Motor neuron (in vitro differentiated cells): ENCODE data around the gene SETD1B. TPM values are rescaled to one million over a fixed set of nuclear protein-coding genes. Genes with fewer than 3 reads are reported as not detected.

Experiments used
- ATAC-seq, 8 experiments: fragments of 200-7000 bp; cut with Tn5 transposase; replicated peaks in 6 of 8; 2 replicates each; pipeline ENCODE4 v1.8.0; 2021; ENCODE audit warnings: mild to moderate bottlenecking in 8 of 8, moderate library complexity in 8 of 8
- H3K27ac ChIP-seq, 2 donors: fragments of 250-450 bp; sonication (Bioruptor Pico); 2 replicates each; pipeline ENCODE4 v1.9.0; 2021; ENCODE audit warnings: antibody characterized with exemption in 2 of 2, mild to moderate bottlenecking in 2 of 2, moderate library complexity in 1 of 2
- H3K4me1 ChIP-seq, 2 donors: fragments of 250-450 bp; sonication (Bioruptor Pico); replicated peaks in 1 of 2; 2 replicates each; pipeline ENCODE4 v1.6.1; 2021; ENCODE audit warnings: antibody characterized with exemption in 2 of 2, mild to moderate bottlenecking in 2 of 2, moderate library complexity in 1 of 2
- H3K4me3 ChIP-seq, 5 donors: fragments of 250-450 bp; sonication (Bioruptor Pico); 2 replicates each; pipeline ENCODE4 v1.9.0; 2021; ENCODE audit warnings: antibody characterized with exemption in 5 of 5, mild to moderate bottlenecking in 5 of 5, moderate library complexity in 4 of 5
- WGBS, 10 experiments: fragments of 450-650 bp; shearing (Covaris generic); methylation state at CpG; one replicate each; pipeline ENCODE4 v1.0.0; 2022; 5-methylcytosine and 5-hydroxymethylcytosine counted together
- in situ Hi-C, 9 experiments: fragments of 400-800 bp; cut with MboI; loops; one replicate each; pipeline ENCODE4 v1.15.0; 2021; ENCODE audit warnings: low sequenced_read_pairs in 9 of 9, low pct_unique_long_range_greater_than_20kb in 2 of 9; ENCODE audit not compliant: unreplicated experiment in 9 of 9
- total RNA-seq, 8 experiments: library from RNA; unstranded; fragments of 300-600 nt; gene quantifications; 2 replicates each; pipeline versions ENCODE4 v1.2.3 to v1.2.4, GENCODE V29; 2022

SETD1B gene
- total RNA-seq, 8 experiments from 2014 or later, result 3.1 to 16.2 (median 5.0) TPM

GRCh38 chr12:121806546-121807423 is 3.0 kb downstream of the SETD1B start:
- Histone ChIP-seq H3K4me3 (peak overlapping the region; percentile 54 to 92 (median 57)), H3K27ac (peak overlapping the region; percentile 59 to 76), H3K4me1 (peaks cover 12 to 14% of the 10 kb centered on the region in 2 donors)
- ATAC-seq, result peak; percentile 2 to 46 (median 26)
- in situ Hi-C loops, result no loop called here
- WGBS, 10 experiments, result 0 to 65% (median 15%) methylated on average over 1 to 19 of the region's 21 CpGs; no CpG with 5 or more reads in 1 of the 10 experiments

DNA sequence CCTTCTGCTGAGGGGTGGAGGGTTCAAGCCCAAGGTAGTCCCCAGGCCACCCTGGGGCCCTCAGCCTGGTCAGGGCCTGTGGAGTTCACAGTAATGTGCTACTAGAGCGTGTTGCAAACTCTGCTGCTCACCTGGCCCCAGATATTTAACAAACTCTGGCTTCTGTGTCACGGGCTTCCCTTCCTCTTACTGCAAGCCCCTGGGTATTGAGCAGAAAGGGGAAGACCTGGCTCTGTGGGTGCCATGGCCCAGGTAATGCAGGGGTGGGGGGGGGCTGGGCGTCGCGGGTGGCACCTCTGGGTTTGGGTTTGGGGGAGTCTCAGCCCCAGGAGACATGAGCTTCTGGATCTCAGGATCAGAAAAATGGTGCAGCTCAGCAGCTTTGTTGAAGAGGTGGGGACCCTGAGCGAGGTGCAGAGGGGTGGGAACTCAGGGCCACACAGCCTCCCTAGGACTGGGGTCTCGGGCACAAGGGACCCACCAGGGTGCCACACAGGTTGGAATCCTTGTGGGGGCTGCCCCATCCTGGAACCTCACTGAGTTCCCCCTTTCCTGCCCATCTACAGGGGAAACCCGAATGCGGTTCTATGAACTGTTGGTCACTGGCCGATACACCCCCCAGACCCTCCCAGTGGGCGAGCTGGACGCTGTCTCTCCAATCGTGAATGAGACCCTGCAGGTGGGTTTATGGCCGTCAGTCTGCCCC is 4.0 kb downstream of the SETD1B start:
- H3K4me1 ChIP-seq, result peaks cover 12 to 15% of the 10 kb centered on the region in 2 donors
- in situ Hi-C loops, result no loop called here
- WGBS, 10 experiments, result 70 to 100% (median 85%) methylated on average over 1 to 3 of the region's 14 CpGs; no CpG with 5 or more reads in 6 of the 10 experiments
- ATAC-seq, result no peak
- H3K27ac ChIP-seq, result no peak overlapping the region
- peak overlapping the region in 1 of 5 donors; percentile 54 for H3K4me3 ChIP-seq

DNA sequence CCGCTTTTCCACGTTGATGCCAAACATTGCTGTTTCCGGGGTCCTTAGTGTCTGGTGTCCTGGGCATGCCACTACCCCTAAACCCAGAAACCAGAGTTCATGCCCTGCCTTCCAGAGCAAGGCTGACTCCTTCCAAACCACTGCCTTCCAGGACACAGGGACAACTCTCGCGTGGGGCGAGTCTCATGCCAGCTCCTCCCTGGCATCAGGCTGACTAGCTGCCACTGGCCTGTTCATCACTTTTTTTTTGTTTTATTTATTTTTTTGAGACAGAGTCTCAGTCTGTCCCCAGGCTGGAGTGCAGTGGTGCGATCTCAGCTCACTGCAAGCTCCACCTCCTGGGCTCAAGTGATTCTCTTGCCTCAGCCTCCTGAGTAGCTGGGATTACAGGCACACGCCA is 4.8 kb downstream of the SETD1B start:
- Histone ChIP-seq H3K27ac (no peak overlapping the region), H3K4me1 (peaks cover 17 to 21% of the 10 kb centered on the region in 2 donors), H3K4me3 (no peak overlapping the region)
- WGBS, 10 experiments, result 70 to 100% (median 94%) methylated on average over 1 to 7 of the region's 8 CpGs; no CpG with 5 or more reads in 4 of the 10 experiments
- ATAC-seq, result no peak
- in situ Hi-C loops, result no loop called here

- Histone ChIP-seq H3K4me1 (peaks cover 17 to 21% of the 10 kb centered on the region in 2 donors), H3K4me3 (no peak overlapping the region), H3K27ac (no peak overlapping the region)
- no peak for ATAC-seq
- in situ Hi-C loops, result no loop called here
- 60 to 80% (median 75%) methylated on average over 1 to 2 of the region's 27 CpGs; no CpG with 5 or more reads in 6 of the 10 experiments for WGBS, 10 experiments
Observed at GRCh38 chr12:121809712-121810116, 5.9 kb downstream of the SETD1B start.

GRCh38 chr12:121810234-121810817 is 6.5 kb downstream of the SETD1B start:
- no peak for ATAC-seq
- H3K4me3 ChIP-seq, result no peak overlapping the region
- peaks cover 17 to 21% of the 10 kb centered on the region in 2 donors for H3K4me1 ChIP-seq
- no peak overlapping the region for H3K27ac ChIP-seq
- in situ Hi-C loops, result no loop called here
- WGBS, 10 experiments, result 33 to 100% (median 80%) methylated on average over 1 of the region's 33 CpGs; no CpG with 5 or more reads in 7 of the 10 experiments

DNA sequence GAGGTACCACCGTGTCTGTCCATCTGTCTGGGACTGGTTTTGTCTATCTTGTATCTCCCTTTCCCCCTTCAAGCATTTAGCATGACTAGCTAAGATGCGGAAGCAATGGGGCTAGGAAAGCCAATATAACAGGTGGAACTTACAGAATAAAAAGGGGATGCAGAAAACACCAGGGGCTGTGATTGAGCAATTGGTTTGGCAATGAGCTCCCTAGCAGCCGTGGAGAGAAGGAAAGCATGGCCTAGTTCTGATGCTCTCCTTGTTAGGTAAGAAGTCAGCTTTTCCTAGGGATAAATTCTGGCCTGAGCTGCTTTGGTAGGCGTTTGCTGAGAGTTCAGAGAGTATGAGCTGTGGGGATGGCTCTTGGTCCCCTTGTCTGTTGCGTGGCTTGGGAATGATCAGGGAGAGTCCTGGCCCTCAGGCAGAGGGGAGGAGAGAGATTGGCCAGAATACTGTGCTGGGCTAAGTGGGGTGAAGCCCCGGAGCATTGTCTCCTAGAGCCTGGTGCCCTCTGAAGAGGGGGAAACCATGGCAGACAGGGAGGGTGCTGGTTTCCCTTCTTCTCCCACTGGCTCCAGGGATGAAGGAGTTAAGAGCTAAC is 7.1 kb downstream of the SETD1B start:
- peak overlapping the region in 4 of 5 donors; percentile 39 to 59 (median 47) for H3K4me3 ChIP-seq
- H3K27ac ChIP-seq, result no peak overlapping the region
- 0 to 100% (median 69%) methylated on average over 1 to 5 of the region's 6 CpGs for WGBS, 10 experiments
- peaks cover 17 to 21% of the 10 kb centered on the region in 2 donors for H3K4me1 ChIP-seq
- in situ Hi-C loops, result no loop called here
- no peak for ATAC-seq

DNA sequence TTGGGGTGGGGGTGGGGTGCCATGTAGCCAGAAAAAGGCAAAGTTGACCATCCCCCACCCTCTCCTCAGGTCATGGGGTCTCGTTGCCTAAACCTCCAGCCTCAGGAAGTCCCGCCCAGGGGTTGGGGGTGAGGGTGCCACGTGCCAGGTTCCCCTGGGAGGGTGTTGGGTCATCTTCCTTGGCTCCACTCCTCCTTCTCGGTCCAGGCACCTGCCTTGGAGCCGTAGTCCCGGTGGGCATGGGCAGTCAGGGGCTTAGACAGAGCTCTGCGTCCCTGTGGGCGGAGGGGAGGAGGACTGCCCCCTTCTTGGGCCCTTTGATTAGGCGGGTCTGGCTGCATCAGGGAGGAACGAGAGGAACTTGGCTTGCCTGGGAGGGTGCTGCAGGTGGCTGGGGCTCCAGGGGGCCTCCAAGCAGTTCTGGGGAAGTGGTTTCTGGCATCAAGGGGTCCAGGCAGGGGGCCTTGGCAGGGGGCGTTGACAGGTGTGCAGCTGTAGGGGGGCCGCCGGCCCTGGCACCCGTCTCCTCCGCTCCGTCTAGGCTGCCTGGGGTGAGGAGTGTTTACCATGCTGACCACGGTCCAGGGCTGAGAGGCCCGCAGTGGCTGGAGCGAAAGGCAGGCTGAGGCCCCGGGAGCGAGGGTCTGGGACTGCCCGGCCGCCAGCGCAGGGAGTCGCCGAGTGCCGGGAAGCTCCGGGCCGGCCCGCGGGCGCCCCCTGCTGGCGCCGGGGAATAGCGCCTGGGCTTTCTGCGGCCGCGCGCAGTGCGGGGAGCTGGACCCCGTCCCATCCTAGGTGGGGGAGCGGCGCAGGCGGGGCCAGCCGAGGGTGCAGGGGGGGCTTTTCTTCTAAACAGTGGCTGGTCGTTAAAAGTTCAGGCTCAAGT is 7.9 kb downstream of the SETD1B start:
- peak overlapping the region; percentile 33 to 59 (median 44) for H3K4me3 ChIP-seq
- ATAC-seq, result peak; percentile 82 to 90 (median 84)
- H3K27ac ChIP-seq, result peak overlapping the region in 1 of 2 donors; percentile 34
- in situ Hi-C loops, result no loop called here
- peaks cover 17 to 20% of the 10 kb centered on the region in 2 donors for H3K4me1 ChIP-seq
- 0 to 14% (median 0%) methylated on average over 1 to 7 of the region's 46 CpGs; no CpG with 5 or more reads in 5 of the 10 experiments for WGBS, 10 experiments

DNA sequence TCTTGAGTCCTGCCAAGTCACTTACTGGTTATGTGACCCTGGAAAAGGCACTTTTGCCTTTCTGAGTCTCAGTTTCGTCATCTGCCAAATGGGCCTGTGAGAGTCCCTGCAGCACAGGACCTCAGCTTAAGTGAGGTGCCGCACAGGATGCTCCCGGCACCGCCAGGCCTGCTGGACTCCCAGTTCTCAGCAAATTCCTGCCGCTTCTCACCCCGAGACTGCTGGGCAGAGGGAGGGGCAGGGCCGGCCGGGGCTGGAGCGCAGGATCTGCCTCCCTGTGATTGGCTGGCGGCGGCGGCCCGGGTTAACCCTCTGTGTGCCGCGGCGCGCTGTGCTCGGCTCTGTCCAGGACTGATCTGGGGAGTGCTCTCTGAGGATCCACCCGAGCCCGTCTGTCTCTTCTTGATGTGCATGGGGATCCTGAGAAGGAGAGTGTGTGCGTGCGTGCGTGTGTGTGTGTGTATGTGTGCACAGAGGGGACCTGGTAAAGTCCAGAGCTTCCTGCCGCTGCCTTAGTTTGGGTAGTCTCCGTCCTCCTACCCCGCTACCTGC is 8.6 kb downstream of the SETD1B start:
- peak overlapping the region; percentile 33 to 59 (median 44) for H3K4me3 ChIP-seq
- peaks cover 11 to 14% of the 10 kb centered on the region in 2 donors for H3K4me1 ChIP-seq
- 0 to 58% (median 20%) methylated on average over 3 to 4 of the region's 26 CpGs; no CpG with 5 or more reads in 7 of the 10 experiments for WGBS, 10 experiments
- ATAC-seq, result peak; percentile 72 to 83 (median 77)
- in situ Hi-C loops, result no loop called here
- no peak overlapping the region for H3K27ac ChIP-seq

GRCh38 chr12:121812921-121813896 is 9.4 kb downstream of the SETD1B start:
- peaks cover 10 to 14% of the 10 kb centered on the region in 2 donors for H3K4me1 ChIP-seq
- H3K27ac ChIP-seq, result no peak overlapping the region
- ATAC-seq, result peak; percentile 0 to 7 (median 2)
- peak overlapping the region; percentile 33 to 59 (median 44) for H3K4me3 ChIP-seq
- 20 to 78% (median 53%) methylated on average over 1 to 12 of the region's 25 CpGs; no CpG with 5 or more reads in 1 of the 10 experiments for WGBS, 10 experiments
- in situ Hi-C loops, result no loop called here

DNA sequence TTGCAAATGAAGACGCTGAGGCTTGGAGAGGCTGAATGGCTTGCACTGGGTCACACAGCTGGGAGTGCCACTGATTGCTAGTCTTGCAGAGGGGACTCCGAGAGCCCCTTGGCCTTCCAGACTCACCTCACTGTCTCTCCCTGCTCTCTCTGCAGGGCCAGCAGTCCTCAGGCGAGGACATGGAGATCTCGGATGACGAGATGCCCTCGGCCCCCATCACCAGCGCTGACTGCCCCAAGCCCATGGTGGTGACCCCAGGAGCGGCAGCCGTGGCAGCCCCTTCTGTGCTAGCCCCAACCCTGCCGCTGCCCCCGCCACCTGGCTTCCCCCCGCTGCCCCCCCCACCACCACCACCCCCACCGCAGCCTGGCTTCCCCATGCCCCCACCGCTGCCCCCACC is 10.1 kb downstream of the SETD1B start:
- H3K4me1 ChIP-seq, result peaks cover 10 to 14% of the 10 kb centered on the region in 2 donors
- no peak overlapping the region for H3K27ac ChIP-seq
- in situ Hi-C loops, result no loop called here
- WGBS, 10 experiments, result 92 to 100% methylated on average over 1 to 4 of the region's 14 CpGs; no CpG with 5 or more reads in 8 of the 10 experiments
- no peak overlapping the region for H3K4me3 ChIP-seq
- no peak for ATAC-seq
